Right cardiac atrium (tissue), 5 donors: ENCODE measurements around the gene CD72. TPM values are rescaled to one million over a fixed set of nuclear protein-coding genes. Genes with fewer than 3 reads are reported as not detected.
"Not testable (repeated sequence)": the region's sequence is repeated elsewhere in the genome, so short reads cannot be mapped to it uniquely, and the experiment has no call there.

Experiments used
- ATAC-seq, 2 donors: fragments of 200-7000 bp; cut with Tn5 transposase; one replicate each; pipeline versions ENCODE4 v1.8.0 to v1.9.1; 2020; ENCODE audit warnings: moderate library complexity in 2 of 2, mild to moderate bottlenecking in 1 of 2
- DNase-seq, 3 donors: peaks; one replicate each; pipeline ENCODE4 v3.0.0-alpha.2; 2020
- H3K27ac ChIP-seq: one replicate; pipeline ENCODE4 v1.5.1; 2013; ENCODE audit warnings: mild to moderate bottlenecking, low read length, control low read depth, moderate library complexity
- H3K27me3 ChIP-seq: one replicate; pipeline ENCODE4 v1.6.1; 2013; ENCODE audit not compliant: control insufficient read depth, insufficient read depth
- H3K4me1 ChIP-seq: one replicate; pipeline ENCODE4 v1.6.1; 2013; ENCODE audit warnings: low read length; ENCODE audit not compliant: control insufficient read depth, insufficient read depth
- H3K4me3 ChIP-seq: one replicate; pipeline ENCODE4 v1.5.1; 2013; ENCODE audit warnings: low read length, control low read depth
- H3K9me3 ChIP-seq: one replicate; pipeline ENCODE4 v1.6.1; 2013; ENCODE audit warnings: low read length; ENCODE audit not compliant: control insufficient read depth
- WGBS: extraction: QIAGEN DNeasy Blood & Tissue Kit; methylation state at CpG from one replicate; pipeline ENCODE4 v1.1.7; 2013; 5-methylcytosine and 5-hydroxymethylcytosine counted together
- intact Hi-C, 4 donors: fragments of 100-400 bp; cut with DNase I; formaldehyde crosslinking; loops; one replicate each; pipeline versions ENCODE4 v1.11.0 to v1.14.0; 2022 to 2023
- polyA plus RNA-seq: library from polyadenylated mRNA; stranded (reverse); fragments of 200-250 nt; gene quantifications from one replicate; pipeline ENCODE4 v1.2.3, GENCODE V29; 2013
- total RNA-seq, 4 donors: library from RNA; stranded (reverse); fragmentation: NEBNext Ultra II Directional; extraction: Animal tissue kit (Norgen Biotek cat#: 25700); gene quantifications; one replicate each; pipeline ENCODE4 v1.2.1, GENCODE V29; 2021
- donor health status: healthy with polysubstance abuse.
- donor health status: DM: no; HTN: yes; CAD: no.
- donor health status: DM: no; HTN: no; CAD: no.
- donor health status: DM: no; HTN: yes; CAD: no; lungs with severe emphysema.
- donor health status: DM: yes; HTN: yes; CAD: no.

Gene CD72
- total and polyA plus RNA-seq, 5 donors, result 0.58 to 0.68 (median 0.60) TPM

DNA sequence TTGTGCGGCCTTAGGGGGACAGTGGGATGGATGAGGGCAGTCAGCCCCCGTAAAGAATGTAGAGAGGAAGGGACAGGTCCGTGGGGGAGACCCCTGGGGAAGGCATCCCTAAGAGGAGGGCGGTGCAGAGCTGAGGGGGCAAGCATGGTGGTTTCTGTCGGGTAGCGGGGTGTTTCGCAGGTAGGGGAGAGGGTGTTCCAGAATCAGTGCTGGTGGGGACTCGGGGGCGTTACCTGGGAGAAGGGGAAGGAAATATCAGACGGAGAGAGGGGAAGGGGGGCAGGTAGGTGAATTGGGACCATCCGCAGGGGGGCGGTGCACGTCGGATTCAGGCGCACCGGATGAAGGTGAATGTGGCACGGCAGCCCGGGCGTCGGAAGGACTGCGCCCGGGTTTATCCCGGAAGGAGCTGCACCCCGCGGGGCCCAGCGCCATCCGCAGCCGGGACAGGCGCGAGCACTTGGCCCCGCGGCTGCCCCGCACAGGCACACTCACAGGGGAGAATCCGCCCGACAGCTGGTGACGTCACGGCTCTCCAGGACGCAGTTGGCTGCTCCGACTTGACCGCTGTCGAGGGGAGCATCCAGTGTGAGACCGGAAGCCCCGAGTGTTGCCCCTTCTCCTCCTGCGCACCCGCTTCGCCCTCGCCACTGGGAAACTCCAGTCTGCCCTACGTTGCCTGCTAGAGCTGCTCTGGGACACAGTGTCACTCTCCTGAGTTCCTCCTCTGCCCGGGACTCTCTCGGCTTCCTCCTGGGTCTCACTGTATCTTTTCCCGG lies 1.3 kb downstream of the CD72 start:
- no peaks in the 10 kb centered on the region for H3K27me3 ChIP-seq
- H3K9me3 ChIP-seq, result no peaks in the 10 kb centered on the region
- ATAC-seq (peak; percentile 70 to 81), DNase-seq (peak; percentile 84 to 92 (median 89))
- intact Hi-C loops, result no loop called here
- peak overlapping the region; percentile 47 for H3K4me3 ChIP-seq
- 7% methylated on average over 51 of the region's 51 CpGs for WGBS
- no peaks in the 10 kb centered on the region for H3K4me1 ChIP-seq
- no peak overlapping the region for H3K27ac ChIP-seq

DNA sequence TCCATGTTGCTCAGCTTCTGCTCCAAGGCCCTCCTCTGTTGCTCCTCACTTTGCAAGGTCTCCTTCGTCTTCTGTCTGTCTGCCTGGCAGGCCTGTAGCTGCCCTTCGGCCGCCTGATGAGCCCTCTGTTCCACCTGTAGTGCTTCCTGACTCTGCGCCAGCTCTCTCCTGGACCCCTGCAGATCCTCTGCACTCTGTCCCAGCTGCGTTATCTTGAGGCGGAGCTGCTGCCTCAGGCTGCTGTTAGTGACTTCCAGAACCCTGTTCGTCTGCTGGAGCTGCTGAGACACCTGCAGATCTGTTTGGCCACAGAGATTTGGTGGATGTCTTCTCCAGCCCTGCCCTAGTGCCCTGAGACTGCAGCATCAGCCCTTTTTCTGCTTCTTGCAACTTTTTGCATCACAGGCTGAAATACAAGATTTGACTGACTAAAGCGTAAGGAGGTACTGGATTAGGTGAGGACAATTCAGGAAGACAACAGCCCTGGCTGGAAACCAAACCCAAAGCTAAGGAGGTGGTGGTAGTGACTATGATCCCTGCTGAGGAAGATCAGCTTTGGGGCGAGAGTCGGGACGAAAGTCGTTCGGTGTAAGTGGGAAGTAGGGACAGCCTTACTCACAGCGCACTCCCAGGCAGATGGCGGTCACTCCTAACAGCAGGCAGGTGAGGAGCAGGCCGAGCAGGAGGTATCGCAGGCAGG lies 2.1 kb downstream of the CD72 start:
- intact Hi-C loops, result no loop called here
- Histone ChIP-seq H3K4me3 (no peak overlapping the region), H3K27ac (no peak overlapping the region), H3K4me1 (peaks cover 2% of the 10 kb centered on the region), H3K27me3 (no peaks in the 10 kb centered on the region), H3K9me3 (no peaks in the 10 kb centered on the region)
- 70% methylated on average over 17 of the region's 17 CpGs for WGBS
- ATAC-seq, result peak in 1 of 2 donors; percentile 4
- DNase-seq, result peak in 1 of 3 donors; percentile 28

DNA sequence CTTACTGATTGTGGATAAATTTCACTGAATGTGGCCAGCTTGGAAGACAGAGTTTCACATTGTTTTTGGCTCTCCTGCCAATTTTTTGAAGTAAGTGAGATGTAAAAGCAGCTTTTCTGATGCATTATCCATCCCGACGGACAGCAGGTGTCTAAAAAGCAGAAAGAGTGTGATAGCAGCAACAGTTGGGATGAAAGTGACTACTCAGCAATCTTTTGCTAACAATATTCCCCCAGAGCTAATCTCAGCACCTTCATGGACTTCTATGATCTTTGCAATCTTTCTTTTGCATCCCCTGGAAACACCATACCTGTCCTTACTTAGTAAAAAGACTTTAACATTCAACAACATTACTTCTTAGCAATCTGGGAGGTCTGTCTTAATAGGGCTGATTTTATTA lies 5.4 kb downstream of the CD72 start:
- WGBS, result 93% methylated on average over 2 of the region's 2 CpGs
- Histone ChIP-seq H3K4me3 (no peak overlapping the region), H3K27me3 (no peaks in the 10 kb centered on the region), H3K27ac (no peak overlapping the region), H3K9me3 (no peaks in the 10 kb centered on the region), H3K4me1 (peaks cover 3% of the 10 kb centered on the region)
- no peak for DNase-seq
- intact Hi-C loops, result no loop called here
- ATAC-seq, result no peak

DNA sequence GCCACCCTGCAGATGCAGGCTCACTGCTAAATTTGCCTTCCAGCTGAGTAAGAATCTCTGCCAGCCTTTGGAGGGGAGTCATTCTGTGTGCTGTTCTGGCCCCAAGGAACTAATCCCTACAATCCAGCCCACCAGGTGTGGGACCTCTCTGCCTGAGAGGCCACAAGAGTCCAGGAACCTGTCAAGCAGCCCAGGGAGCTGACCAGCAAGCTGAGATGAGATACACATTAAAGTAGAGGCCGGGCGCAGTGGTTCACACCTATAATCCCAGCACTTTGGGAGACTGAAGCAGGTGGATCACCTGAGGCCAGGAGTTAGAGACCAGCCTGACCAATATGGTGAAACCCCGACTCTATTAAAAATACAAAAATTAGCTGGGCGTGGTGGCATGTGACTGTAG lies 6.1 kb downstream of the CD72 start:
- H3K27ac ChIP-seq, H3K4me3 ChIP-seq, intact Hi-C loops, H3K9me3 ChIP-seq, H3K4me1 ChIP-seq, ATAC-seq, H3K27me3 ChIP-seq: not testable (repeated sequence)
- peak in 1 of 3 donors; percentile 30 for DNase-seq
- 90% methylated on average over 4 of the region's 4 CpGs for WGBS

DNA sequence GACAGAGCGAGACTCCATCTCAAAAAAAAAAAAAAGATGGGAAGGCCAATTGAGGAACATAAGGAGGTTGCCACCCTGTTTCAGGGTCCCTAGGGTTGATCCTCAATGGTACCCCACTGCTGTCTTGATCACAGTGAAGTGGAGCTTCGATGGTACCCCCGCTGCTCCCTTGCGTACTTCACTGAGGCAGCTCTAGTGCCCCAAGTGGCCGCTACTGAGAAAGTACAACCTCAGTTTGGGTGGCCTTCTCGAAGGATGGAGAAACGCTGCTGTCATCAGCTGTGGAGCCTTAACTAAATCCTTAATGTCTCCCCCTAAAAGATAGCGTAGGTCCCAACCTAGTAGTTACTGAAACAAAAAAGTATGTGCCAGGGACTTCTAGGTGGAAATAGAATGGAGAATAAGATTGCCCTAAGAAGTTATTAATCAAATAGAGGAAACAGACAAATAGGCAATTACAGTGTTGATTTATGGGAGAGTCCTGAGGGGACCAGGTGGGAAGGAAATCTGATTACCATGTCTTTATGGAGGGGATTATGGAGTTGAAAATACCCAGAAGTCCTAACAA lies 6.9 kb downstream of the CD72 start:
- Histone ChIP-seq H3K27me3 (no peaks in the 10 kb centered on the region), H3K9me3 (no peaks in the 10 kb centered on the region), H3K4me1 (peaks cover 3% of the 10 kb centered on the region), H3K4me3 (no peak overlapping the region), H3K27ac (no peak overlapping the region)
- intact Hi-C loops, result no loop called here
- 19% methylated on average over 8 of the region's 8 CpGs for WGBS
- ATAC-seq, result peak; percentile 36 to 58
- DNase-seq, result peak in 2 of 3 donors; percentile 45 to 75

DNA sequence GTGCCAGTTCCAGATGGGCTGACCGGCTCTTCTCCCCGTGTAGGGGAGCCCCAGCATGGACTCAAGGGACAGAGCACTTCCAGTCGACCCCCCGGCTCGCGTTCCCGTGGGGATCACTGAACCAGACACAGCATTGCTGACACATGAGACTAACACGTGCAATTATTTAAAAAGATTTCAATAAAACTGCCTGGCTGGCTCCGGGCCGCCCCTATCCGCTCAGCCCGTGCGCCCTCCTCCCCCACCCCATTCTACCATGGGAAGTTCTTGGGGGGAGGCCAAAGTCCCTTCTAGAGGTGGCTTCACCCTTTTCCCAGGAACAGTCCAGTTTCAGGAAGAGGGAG lies 8.4 kb downstream of the CD72 start:
- intact Hi-C loops, result no loop called here
- no peak overlapping the region for H3K27ac ChIP-seq
- 81% methylated on average over 13 of the region's 13 CpGs for WGBS
- H3K9me3 ChIP-seq, result no peaks in the 10 kb centered on the region
- no peak for DNase-seq
- ATAC-seq, result no peak
- no peak overlapping the region for H3K4me3 ChIP-seq
- H3K4me1 ChIP-seq, result peaks cover 3% of the 10 kb centered on the region
- H3K27me3 ChIP-seq, result no peaks in the 10 kb centered on the region

DNA sequence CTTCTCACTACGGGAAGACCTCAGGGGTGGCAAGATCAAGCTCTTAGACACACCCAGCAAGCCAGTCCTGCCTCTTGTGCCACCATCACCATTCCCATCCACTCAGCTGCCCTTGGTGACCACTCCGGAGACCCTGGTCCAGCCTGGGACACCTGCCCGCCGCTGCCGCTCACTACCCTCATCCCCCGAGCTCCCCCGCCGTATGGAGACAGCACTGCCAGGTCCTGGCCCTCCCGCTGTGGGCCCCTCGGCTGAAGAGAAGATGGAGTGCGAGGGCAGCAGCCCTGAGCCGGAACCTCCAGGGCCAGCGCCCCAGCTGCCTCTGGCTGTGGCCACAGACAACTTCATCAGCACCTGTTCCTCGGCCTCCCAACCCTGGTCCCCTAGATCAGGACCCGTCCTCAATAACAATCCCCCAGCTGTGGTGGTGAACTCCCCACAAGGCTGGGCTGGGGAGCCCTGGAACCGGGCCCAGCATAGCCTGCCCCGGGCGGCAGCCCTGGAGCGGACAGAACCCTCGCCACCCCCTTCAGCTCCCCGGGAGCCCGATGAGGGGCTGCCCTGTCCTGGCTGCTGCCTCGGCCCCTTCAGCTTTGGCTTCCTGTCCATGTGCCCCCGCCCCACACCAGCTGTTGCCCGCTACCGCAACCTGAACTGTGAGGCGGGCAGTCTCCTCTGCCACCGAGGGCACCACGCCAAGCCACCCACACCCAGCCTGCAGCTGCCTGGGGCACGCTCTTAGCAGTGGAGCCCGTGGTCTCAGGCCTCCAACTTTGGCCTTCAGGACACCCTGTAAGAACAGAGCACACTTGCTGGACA lies 9.0 kb downstream of the CD72 start:
- no peak for ATAC-seq
- DNase-seq, result peak; percentile 38 to 65 (median 60)
- intact Hi-C loops, result no loop called here
- Histone ChIP-seq H3K27ac (no peak overlapping the region), H3K9me3 (no peaks in the 10 kb centered on the region), H3K4me3 (no peak overlapping the region), H3K27me3 (no peaks in the 10 kb centered on the region), H3K4me1 (peaks cover 3% of the 10 kb centered on the region)
- 89% methylated on average over 31 of the region's 31 CpGs for WGBS

DNA sequence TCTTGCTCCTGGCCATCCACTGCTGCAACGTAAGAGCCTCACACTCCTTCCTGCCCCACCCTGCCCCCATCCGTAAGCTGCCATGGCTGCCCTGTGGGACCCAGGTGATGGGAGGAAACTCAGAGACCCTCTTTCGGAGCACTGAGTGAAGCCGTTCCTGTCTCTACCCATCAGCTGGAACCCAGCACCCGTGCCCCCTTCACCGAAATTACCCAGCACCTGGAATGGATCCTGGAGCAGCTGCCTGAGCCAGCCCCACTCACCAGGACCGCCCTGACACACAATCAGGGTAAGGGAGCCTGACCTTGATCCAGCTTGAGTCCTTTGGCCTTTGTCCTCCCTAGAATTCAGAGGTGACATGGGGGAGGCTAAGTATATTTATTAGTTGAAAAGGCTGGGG lies 10.0 kb downstream of the CD72 start:
- no peak overlapping the region for H3K4me3 ChIP-seq
- DNase-seq (peak in 1 of 3 donors; percentile 22), ATAC-seq (no peak)
- peaks cover 3% of the 10 kb centered on the region for H3K4me1 ChIP-seq
- no peak overlapping the region for H3K27ac ChIP-seq
- H3K27me3 ChIP-seq, result no peaks in the 10 kb centered on the region
- WGBS, result 83% methylated on average over 7 of the region's 7 CpGs
- intact Hi-C loops, result no loop called here
- no peaks in the 10 kb centered on the region for H3K9me3 ChIP-seq

DNA sequence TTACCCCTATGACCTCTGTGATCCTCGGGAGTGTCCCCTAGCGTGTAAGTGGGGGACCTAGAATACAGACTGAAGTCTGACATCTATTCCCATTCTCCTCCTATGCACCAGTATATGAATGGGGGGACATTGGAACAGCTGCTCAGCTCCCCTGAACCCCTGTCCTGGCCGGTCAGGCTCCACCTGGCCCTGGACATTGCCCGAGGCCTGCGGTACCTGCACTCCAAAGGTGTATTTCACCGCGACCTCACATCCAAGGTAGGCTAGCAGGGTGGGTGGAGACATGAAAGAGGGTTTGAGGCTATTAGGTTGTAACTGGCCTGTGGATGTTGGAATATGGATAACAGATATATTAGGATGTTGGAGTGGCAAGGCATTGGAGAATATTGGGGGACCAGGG lies 11.5 kb downstream of the CD72 start:
- ATAC-seq, result no peak
- intact Hi-C loops, result no loop called here
- Histone ChIP-seq H3K27me3 (no peaks in the 10 kb centered on the region), H3K4me3 (no peak overlapping the region), H3K4me1 (peaks cover 3% of the 10 kb centered on the region), H3K9me3 (no peaks in the 10 kb centered on the region), H3K27ac (no peak overlapping the region)
- DNase-seq, result no peak
- 90% methylated on average over 7 of the region's 7 CpGs for WGBS

DNA sequence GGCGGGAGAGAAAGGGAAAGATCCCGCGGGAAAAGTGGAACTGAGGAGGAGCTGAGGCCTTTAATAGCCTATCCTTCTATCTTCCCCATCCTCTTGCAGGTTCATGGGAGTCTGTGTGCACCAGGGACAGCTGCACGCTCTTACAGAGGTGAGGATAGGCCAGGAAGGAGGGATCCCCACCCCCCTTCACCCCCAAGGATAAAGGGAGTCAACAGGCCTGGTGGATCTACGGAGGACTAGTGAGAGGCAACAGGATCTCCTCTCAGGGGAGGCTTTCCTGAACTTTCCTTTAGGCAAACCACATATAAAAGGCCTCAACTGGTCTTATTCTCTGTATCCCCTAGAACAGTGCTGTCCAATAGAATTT lies 12.1 kb downstream of the CD72 start:
- H3K27ac ChIP-seq, result no peak overlapping the region
- H3K4me1 ChIP-seq, result peaks cover under 1% of the 10 kb centered on the region
- DNase-seq (no peak), ATAC-seq (no peak)
- H3K4me3 ChIP-seq, result peak overlapping the region; percentile 98
- 6% methylated on average over 5 of the region's 5 CpGs for WGBS
- no peaks in the 10 kb centered on the region for H3K9me3 ChIP-seq
- no peaks in the 10 kb centered on the region for H3K27me3 ChIP-seq
- intact Hi-C loops, result no loop called here
